ENCODE results near the gene MAP2K2.

GRCh38 chr19:4081441-4082129, 42.3 kb downstream of the MAP2K2 start:
- no peak for TF ChIP-seq POLR2AphosphoS5 (IDR thresholded peaks at IDR 0.05)
- TF ChIP-seq CTCF (IDR thresholded peaks at IDR 0.05): no peak
